ENCODE results near the gene PRADC1.

PRADC1 gene

DNA sequence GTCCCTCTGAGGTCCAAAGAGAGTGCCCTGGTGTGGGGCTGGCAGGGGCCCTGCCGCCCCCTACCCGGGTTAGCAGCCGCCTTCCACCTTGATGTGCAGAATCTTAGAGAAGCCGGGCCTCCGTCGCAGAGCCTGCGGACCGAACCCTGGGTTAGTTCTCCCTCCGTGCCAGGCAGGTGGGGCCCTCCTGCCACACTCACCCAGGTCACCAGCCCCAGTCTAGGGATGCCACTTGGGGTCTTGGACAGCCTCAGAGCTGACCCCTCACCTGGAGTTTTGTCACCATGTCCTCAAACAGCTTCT lies 25.8 kb upstream of the PRADC1 start:
- DNase-seq: no peak

GRCh38 chr2:73258186-73258912 lies 25.3 kb upstream of the PRADC1 start:
- DNase-seq: no peak

DNA sequence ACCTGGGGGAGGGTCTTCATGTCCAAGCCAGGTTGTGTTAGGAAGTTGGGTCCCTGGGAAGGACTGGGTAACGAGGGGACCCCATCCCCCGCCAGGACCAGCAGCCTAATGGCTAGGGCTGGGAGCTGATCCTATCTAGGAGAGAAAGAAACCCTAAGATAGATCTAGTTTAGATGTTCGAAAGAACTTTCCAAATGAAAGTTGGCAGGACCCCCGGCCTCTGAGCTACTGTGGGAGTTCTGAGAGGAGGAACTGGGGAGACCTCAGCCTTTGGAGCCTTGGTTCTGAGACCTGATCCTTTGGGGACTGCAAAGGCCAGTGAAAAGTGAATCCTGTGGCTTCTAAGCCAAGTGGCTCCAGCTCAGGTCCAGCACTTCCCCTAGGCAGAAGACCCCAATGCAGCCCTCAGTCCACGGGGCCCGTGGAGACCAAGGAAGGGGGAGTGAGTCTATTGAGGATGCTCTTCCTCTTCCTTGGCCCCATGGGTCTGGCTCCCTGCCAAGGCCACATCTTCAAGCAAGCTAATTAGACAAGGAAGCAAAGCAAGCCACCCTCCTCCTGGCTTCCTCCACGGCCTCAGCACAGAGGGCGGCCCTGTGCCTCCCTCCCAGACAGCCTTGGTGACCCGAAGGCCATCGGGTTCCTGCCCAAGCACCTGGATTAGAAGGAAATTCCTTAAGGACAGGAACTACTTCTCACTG lies 24.5 kb upstream of the PRADC1 start:
- DNase-seq: no peak

DNA sequence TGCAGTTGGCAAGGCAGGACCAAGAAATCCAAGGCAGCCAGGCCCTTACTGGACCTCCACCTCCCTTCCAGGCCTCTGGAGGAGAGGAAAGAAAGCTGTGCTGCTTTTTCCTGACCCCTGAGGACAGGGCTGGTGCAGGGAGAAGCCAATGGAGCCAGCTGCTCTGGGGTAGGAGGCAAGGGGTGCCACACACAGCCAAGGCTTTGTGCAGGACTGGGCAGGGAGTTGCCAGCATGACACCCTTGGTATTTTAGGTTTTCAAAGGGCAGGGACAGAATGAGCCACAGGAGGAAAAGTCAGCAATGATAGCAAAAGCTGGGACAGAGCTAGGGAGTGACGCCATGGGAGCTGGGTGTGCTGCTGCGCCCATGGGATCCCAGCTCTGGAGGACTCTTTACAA lies 24.0 kb upstream of the PRADC1 start:
- no peak for DNase-seq

DNA sequence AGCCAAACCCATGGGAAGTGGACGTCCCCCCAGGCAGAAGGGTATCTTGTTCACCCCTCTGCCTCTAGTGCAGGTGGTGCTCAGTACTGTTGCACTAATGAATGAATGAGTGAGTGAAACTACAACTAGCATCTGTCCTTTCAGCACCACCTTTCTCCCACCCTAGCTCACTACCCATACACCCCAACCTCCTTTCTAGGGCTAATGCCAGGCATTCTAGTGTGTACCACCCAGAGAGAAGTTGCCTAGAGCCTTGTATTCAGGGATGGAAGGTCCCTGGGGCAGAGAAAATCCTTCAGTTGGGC lies 23.5 kb upstream of the PRADC1 start:
- DNase-seq: no peak

DNA sequence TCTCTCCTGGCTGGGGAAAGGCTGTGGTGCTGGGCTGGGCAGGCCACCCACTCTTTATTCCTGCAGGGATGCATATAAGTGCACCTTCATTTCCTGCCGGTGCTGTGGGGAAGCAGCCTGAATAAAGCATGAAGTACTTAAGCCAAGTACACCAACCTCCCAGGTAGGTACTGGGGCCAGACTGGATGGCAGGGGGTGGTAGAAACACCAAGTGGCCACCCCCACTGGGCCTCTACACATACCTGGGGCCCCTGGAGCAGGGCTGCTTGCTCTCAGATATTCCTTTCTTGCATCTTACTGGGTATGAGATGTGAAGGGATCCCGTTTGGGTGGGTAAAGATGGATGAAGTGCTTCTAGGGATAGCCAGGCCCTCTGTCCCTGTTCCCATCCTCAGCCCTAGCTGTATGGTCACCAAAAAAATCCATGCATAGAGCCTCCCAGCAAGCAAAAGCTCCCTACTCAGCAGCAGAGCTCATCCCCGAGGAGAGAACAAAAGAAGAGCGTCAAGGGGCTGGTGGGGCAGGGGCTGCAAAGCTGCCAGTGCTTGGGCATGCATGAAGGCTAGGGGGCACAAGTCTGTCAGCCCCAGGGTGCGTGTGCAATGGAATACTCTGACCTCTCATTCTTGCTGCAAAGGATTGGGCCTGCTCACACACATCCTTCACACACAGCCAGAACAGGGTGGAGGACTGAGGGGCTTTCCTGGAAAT lies 23.0 kb upstream of the PRADC1 start:
- DNase-seq: no peak

DNA sequence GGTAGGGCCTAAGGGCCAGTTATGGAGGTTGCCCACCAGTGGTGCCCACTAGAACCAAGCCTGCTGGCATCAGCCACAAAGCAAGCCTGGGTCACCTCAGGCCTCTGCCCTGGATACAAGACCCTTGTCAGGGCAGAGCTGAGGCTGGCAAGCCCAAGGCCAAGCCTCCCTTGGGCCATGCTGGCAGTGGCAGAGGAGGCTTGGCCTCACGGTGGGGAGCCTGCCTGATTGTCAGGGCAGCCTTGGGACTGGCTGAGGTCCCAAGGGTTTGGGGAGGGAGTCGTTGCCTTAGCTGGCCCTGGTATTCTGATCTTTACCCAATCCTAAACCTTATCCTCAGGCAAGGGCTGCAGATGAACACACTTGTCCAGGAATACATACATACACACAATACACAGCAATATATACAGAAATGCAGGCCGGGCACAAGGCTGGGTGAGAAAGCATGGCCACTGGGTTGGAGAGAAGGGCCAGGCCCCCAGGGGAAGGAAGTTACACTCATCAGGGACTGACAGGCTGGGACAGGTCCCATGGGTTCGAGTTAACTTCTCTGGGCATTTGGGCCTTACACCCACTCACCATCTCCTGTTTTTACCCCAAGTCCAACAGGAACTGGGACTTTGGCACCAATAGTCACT lies 22.1 kb upstream of the PRADC1 start:
- no peak for DNase-seq

- DNase-seq: no peak
These were observed 21.4 kb upstream of the PRADC1 start for GRCh38 chr2:73254343-73255006.

DNA sequence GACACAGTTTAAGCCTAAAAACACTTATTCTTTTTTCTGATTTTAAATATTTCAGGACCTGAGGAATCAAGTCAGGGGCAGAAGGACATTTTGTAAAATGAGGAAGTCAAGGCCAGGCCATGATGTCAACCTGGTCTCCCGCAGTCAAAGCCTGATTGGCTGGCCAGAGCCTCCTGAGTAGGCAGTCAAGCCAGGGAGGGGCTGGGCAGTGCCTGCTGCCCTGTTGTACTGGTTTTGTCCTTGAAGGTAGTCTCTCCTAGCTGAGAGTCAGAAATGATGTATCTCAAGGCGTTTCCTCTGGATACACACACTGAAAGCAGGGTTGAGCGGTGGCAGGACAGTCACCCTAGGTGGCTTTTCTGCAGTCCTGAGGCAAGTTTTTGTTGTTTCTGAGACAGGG lies 20.9 kb upstream of the PRADC1 start:
- DNase-seq: no peak

- DNase-seq: no peak
These were observed 20.4 kb upstream of the PRADC1 start for GRCh38 chr2:73253400-73253799.

- DNase-seq: no peak
These were observed 19.4 kb upstream of the PRADC1 start for GRCh38 chr2:73252238-73253027.

- DNase-seq: no peak
These were observed 18.1 kb upstream of the PRADC1 start for GRCh38 chr2:73250872-73251846.

DNA sequence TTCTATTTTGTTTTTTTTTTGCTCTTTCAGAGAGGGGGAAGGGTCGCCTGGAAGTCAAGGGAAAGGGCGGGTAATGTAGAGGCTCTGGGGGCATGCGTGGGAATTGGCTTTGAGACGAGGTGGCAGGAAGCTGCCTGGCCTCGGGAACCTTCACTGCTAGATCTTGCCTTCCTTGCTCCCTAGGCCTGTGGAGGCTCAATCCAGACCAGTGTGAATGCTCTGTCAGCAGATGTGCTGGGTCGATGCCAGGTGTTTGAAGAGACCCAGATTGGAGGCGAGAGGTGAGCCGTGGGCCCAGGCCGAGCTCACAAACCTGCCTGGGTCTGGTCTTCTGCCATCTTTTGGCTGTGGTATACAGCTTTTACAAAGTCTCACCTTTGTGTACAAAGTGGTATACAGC lies 16.6 kb upstream of the PRADC1 start:
- DNase-seq: no peak

DNA sequence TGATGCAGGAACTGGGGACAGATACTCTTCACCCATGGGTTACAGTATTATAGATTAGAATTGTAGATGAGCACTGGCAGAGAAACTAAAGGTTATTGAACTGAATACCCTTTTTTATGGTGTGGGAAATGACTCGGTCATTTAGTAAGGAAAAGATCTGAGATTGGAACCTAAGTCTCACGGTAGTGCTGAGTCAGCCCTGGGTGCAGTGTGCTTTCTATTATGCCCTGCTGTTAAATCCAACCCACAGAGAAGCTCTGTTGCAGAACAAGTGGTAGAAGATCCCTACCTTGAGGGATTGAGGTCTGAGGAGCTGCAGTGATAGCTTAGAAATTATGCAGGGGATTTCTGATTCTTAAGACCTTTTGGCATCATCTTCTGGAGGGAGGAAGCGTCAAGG lies 13.8 kb upstream of the PRADC1 start:
- no peak for DNase-seq

GRCh38 chr2:73244580-73244979 lies 11.5 kb upstream of the PRADC1 start:
- DNase-seq: no peak

DNA sequence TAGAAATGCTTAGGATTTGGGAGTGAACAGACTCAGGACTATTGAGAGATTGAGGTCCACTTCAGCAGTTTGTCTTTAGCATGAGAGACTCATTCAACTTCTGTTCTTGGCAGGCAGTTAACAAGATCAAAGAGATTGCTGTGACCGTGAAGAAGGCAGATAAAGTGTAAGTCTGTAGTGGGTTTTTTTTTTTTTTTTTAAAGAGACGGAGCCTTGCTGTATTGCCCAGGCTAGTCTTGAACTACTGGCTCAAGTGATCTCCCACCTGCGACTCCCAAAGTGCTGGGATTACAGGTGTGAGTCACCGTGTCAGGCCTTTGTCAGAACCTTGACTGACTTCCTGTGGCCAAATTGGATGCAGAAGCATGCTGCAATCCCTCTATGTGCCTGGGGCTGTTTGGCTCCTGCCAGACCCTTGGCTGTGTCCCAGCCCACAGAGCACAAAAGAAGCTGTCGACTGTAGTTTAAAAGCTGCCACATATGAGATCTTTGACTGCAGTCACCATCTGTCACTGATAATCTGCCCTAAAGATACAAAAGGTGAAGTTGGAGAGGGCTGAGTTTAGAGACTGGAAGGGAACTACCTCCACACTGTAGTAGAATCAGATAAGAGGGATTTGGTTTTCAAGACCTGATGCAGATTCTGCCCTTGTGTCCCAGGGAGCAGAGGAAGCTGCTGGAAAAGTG lies 11.0 kb upstream of the PRADC1 start:
- DNase-seq: no peak

DNA sequence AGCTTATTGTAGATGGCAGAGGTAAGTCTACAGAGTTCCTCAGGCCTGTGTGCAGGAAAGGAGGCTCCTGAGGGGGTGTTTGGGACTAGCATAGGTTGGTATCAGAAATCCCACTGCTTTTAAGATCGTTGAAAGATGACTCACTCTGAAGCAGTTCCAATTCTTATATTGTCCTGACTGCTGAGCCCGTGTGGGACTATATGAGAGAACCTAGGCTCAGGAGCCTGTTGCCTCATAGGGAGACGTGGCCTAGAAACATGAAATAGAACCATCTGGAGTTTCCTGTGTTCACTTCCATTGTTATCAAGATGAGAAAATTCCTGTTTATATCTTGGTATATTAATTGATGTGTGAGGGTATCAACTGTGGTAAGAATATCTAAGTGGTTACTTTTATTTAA lies 6.7 kb upstream of the PRADC1 start:
- peak; percentile 10 for DNase-seq

DNA sequence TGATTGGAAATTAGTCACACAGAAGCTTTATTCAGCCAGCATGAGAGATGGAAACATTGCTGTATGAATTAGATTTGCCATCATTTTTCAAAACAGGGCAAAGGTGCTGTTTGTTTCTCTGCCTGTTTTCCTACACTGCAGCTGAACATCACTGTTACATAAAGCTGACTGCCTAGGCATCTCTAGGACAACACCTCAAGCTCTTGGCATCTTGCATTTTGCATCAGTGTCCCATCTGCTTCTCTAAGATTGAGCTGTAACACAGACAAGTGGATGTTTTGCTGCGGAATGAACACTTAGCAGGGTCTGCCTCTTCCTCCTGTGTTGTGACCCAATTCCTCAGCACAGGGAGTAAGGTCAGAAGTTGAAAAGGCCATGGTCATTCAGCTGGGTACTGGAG lies 5.9 kb upstream of the PRADC1 start:
- no peak for DNase-seq

DNA sequence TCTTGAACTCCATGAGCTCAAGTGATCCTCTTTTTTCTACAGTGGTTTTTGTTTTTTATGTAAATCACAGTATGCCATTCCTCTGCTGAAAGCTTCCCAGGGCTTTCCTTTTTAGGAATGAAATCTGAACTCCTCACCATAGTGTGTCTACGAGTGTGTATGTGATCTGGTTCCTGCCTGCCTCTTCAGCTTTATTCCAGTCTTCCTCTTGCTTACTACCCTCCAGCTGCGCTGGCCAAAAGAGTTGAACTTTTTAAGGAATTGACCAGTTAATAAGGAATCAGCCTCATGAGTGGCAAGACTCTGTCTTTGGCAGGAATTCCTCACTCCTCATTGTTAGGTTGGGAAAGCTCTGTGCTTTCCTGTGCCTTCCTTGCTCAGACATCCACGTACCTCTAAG lies 5.1 kb upstream of the PRADC1 start:
- no peak for DNase-seq

DNA sequence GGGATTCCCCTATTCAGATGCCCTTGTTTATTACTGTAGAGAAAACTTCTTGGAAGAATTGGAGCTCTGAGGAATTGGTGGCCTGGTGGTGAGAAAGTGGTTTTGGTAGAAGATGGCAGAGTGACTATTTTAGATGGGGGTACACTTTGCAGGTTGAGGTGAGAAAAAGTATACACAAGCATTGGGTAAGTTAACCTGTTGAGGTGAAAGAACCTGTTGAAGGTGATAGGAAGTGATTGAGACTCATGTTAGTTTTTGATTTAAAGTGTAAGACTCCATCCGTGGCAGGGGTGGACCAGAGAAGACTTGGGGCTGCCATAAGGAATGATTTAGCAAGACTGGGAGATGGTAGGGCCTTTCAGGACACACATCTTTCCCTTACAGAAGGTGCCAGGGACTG lies 4.1 kb upstream of the PRADC1 start:
- no peak for DNase-seq
